Activated T-cell treated with anti-CD3 and anti-CD28 coated beads for 4 hours (primary cell): ENCODE measurements around the gene ERFL.
"Not testable (repeated sequence)": the region's sequence is repeated elsewhere in the genome, so short reads cannot be mapped to it uniquely, and the experiment has no call there.

ENCODE experiments used
- DNase-seq: peaks from one replicate; pipeline ENCODE4 v3.0.0-alpha.2; 2020

ERFL gene

DNA sequence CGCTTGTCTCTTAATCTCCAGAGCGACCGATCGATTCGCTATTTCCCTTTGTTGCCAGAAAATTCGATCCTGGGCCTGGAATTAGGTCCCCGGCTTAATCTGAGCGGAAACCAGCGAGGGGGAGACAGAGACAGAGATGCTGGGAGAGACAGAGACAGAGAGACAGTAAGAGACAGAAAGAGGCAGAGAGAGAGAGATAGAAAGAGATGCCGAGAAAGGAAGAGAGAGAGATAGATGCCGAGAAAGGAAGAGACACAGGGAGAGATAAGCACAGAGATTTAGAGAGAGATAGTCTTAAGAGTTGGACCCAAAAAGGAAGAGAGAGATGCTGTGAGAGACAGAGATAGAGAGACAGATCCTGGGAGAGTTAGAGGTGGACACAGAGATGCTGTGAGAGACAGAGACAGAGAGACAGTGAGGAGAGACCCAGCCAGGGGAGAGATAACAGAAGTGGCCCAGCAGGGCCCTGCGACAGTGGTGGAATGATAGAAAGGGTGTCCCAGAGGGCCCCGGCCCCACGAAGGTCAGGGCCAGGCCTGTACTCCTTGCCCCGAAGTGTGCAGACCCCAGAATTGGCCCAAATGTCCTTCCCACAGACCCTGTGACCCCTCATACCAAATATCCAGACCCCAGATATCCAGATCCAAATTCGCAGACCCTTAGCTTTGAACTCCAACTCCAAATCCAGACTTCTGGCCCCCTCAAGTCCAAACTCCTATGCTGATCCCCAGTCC, 1.3 kb downstream of the ERFL start:
- DNase-seq, result no peak

DNA sequence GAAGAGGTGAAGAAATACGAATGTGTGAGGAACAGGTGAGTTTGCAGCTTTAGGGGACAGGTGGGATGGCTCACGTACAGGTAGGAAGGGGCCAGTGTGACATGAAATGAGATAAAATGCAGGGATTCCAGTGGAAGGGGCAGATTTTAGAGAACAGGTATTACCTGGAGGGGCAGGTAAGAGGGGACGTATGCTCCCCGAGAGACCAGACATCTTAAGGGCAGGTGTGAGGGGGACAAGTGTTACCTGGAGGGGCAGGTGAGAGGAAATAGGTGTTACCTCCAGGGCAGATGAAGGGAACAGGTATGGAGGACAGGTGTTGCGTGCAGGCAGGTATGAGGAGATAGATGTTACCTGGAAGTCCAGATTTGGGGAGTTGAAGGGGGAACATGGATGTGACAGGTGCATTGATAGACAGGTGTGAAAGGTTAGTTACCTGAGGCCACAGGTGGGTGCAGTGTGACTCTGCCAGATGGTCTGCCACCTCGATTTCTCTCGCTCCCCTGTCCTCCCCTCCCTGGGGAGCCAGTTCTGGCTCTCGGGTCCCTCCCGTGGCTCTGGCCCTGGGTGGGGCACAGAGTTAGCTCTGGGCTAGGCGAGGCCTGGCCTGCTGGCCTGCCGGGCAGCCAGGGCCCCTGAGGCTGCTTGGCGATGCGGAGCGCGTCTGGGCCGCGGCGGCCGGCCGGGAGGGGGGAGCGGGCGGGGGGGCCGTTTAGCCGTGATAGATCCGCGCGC, 2.1 kb downstream of the ERFL start:
- no peak for DNase-seq

DNA sequence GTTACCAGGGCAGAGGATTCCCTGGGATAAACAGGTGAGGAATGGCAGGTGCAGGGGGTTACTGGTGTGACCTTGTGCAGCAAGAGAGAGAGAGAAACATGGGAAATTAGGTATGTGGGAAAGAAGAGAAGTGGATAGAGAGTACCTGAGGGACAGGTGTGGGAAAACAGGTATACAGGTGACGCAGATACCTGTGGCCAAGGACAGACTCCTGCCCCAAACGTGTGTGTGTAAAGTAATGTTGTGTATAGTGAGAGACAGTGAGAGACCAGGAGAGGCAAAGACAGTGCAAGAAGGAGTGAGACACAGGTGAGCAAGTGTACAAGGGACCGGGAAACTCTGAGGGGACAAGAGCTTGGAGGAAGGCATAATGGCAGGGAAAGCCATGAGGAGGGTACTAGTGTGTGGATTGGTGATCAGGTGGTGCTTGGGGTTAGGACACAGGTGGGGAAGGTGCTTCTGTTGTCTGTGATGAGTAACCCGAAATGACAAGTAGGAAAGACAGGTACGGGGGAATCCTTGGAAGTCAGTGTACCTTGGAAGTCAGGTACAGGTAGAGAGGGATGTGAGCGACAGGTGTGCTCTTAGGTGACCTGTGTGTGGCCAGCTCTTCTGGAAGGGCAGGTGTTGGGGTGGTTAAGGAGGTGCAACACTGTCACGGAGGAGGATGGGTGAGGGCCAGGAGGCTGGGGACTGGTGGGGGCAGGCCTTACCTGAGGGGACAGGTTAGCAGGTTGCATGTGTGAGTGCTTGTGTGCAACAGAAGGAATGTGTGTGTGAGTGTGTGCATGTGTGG, 2.8 kb downstream of the ERFL start:
- DNase-seq, result no peak

DNA sequence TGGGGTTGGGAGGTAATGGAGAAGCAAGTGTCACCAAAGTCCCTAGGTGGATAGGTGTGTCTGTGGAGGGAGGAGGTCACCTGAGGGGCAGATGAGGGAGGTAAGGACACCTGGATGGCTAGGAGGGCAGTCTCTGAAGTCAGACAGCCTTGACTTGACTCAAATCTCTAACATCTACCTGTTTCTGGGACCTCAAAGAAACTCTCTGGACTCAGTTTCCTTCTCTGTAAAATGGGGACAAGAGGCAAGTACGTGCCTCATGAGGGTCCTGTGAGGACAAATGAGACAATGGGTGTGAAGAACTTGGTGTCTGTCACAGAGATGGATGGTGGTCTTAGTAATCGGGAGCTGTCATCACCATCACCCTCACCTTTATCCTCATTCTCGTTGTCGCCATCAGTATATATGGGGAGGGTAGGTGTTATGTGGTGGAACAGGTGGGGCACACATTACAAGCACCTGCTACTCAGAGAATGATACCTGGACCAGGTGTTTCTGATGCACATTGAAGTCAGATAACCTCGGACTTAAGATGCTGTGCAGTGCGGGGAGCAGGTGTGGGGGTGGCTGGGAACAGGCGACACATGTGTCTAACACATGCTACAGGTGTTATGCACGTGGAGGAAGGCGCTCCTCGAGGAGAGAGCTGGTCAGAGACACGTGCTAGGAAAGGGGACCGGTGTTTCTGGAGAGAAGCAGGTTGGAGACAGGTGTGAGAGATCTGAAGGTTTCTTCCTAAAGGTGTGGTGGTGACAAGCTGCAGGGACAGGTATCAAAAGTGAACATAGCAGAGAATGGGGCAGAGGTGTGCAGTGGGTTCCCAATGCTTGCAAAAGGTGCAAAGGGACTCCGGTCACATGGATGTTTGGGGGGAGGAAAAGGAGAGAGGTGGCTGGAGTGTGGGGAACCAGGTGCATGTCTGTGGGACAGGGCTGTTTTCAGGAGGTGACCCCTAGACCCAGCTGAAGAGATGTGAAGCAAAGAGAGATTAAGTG, 3.8 kb downstream of the ERFL start:
- no peak for DNase-seq

DNA sequence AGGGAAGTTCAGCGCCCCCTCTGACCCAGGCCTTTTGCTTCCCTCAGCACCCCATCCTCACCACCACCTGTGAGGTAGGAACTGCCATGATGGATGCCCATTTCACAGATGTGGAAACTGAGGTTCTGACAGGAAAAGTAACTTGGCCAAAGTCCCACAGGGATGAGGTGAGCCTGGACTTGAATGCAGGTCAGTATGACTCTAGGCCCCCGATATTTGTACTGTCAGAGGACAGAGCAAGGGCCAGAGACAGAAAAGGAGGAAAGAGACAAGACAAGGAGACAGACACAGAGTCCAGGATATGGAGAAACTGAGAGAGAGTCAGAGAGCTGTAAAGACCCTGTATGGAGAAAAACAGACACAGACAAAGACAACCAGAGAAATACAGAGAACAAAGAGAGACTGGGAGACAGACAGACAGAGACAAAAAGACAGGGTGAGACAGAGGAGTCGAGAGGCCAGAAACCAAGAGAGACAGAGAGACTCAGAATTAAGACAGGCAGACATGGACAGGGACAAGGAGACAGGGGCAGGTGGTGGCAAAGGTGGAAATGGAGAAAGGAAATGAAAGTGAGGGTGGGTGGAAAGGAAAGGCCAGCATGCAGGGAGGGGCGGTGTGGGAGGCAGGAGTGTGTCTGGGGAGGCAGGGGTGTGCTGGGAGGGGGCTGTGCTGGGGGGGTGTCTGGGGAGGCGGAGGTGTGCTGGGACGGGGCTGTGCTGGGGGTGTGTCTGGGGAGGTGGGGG, 5.0 kb downstream of the ERFL start:
- no peak for DNase-seq

DNA sequence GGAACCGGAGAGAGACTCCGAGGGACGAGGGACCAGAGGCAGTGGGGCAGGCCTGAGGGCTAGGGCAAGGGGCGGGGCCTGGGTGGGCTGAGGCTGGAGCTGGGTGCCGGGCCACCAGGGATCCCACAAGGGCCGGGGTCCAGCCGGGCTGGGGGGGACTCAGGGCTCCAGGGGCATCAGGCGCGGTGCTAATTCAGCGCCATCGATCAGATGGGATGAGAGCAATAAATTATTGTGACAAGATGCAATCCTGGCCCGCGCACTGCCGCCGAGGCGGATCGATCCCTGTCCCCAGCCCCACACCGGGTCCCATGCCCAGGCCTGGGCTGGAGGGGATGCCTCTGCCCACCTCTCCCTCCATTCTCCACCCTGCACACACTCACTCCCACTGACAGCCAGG, 5.7 kb downstream of the ERFL start:
- DNase-seq, result no peak

DNA sequence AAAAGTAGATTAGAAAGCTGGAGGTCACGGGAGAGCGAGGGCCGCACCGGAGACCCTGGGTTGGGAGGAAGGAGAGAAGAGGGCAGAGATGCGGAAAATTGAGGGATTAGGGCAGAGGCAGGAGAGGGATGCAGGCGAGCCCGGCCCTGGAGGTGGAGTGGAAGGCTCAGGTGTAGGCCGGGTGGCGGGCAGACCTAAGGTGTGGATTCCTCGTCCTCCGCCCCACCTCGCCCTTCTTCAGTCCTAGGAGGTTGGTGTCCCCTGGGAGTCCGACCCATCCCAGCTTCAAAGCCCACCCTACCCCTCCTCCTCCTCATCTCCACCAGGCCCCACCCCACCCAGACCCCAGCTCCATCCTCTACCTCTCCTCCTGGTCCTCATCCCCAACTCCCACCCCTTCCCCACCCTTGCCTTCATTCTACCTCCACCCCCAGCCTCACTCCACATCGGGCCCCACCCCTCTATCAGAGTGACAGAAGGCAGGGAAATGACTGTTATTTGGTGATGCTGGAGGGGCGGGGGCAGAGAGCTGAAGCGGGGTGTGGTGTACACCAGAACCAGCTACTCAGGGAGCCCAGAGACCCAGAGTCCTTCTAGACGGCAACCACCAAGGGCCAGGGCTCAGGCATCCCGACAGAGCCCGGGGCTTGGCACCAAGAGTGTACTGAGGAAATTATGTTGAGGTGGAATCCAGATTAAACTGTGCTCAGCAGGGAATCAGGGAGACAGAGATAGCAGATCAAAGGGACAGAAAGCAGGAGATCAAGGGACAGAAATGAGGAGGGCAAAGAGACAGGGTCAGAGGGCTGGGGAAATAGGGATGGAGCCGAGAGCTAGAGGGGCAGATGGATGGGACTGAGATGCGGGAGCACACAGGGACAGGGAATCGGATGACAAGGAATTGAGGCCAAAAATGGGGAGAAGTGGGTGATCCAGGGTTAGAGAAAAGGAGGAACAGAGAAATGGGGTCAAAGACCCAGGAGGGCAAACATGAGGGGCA, 6.4 kb downstream of the ERFL start:
- DNase-seq, result no peak

DNA sequence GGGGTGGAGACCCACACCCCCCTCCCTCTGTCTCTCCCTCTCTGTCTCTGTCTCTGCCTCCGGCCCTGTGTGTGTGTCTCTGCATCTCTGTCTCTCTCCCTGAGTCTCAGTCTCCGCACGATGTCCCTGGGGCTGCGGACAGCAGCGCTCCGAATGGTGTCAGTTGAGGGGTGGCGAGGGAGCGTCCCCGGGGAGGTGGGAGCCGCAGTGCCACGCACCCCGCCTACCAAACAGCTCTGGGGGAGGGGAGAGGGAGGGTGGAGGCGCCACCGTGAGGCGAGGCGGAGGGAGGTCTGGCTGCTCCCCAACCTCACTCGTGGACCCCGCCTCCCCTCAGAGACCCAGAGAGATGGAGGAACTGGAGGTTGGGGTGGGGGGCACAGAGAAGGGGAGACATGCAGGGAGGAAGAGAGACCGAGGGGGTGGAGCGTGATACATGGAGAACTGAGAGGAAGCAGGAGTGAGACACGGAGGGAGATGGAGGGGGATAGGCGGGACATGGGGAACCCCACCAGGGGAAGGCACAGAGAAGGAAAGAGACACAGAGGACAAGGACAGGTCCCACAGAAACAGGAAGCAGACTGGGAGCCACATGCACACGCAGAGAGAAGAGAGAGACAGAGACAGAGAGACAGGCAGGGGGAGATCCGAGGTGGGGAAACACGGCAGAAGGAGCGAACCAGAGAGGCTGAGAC, 7.2 kb downstream of the ERFL start:
- no peak for DNase-seq

DNA sequence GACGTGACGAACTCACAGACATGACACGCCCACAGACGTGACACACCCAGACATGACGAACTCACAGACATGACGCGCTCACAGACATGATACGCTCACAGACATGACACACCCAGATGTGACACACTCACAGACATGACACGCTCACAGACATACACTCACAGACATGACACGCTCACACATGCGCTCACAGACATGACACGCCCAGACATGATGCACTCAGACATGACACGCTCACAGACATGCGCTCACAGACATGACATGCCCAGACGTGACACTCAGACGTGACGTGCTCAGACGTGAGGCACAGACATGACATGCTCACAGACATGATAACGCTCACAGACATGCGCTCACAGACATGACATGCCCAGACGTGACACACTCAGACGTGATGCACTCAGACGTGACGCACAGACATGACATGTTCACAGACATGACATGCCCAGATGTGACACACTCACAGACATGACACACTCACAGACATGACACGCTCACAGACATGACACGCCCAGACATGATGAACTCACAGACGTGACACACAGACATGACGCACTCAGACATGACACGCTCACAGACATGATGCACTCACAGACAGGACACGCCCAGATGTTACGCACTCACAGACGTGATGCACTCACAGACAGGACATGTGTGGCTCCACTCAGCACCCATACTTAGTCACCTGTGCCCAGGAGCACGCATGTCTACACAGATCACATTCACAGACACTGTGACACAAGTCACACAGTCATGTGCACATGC, 8.1 kb downstream of the ERFL start:
- DNase-seq, result no peak

DNA sequence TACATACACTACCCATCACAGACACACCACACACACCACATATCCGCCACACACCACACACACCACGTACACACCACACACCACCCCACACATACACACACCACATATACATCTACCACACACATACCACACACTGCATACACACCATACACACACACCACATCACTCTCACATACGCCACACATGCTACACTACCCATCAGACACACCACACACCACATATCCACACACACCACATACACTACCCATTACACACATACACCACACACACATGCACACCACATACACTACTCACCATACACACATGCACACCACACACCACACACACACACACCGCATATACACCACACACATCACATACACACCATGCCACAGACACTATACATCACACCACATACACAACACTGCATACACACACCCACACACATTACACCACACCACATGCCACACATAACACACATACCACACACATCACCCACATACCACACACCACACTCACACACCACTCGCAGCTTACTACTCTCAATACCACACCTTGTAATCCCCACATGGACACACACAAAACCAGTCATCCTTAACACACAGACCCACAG, 9.5 kb downstream of the ERFL start:
- DNase-seq, result no peak

DNA sequence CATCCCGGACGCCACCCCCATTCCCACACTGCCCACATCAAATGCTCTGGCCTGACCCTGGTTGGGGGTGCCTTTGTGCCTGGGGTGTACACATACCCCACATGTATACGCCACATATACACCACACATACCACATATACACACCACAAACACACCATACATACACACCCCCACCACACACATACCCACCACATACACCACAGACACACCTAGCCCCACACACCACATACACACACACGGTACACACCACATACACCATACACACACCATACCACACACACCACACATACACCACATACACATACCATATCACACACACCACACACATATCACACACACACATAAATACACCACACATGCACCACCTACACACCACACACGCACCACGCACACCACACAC, 10.2 kb downstream of the ERFL start:
- DNase-seq, result no peak

DNA sequence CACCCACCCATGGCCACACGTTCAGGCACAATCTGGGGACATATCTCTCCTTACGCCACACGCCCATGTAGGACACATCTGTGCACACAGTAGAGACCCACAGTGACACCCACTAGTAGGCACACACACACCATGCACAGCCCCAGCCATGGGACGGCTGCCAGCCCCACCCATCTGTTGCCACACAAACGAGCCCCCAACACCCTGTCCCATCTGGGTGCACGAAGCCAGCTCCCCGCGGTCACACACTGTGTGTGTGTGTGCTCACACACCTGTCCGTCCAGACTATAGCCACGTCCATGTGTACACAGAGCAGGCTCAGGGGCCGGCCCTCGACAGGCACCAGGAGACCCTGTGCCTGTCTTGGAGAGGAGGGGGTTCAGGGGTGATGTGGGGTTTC, 10.6 kb downstream of the ERFL start:
- no peak for DNase-seq

DNA sequence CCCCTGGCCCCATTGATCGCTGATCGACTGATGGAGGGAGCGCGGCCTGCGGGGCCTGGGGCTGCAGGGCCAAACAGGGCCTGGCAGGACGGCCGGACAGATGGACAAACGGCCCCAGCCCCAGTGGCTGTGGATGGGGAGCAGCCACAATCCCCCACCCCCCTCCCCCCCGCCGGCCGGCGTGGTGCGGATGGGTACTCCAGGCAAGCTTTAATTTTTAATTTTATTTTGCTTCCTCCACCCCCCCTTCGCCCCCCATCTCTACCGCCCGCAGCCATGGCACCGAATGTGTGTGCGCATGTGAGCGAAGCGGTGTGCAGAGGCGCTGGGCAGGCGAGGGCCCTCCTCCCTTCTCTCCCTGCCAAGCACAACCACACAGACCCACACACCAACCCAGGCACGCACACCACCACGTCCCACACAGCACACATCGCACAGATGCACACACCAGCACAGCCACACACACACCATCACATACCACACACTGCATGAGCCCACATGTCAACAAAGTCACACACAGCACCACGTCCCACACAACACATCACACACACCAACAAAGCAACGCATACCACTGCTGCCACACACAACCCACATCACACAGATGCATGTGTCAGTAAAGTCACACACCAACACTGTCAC, 12.4 kb downstream of the ERFL start:
- DNase-seq, result no peak

DNA sequence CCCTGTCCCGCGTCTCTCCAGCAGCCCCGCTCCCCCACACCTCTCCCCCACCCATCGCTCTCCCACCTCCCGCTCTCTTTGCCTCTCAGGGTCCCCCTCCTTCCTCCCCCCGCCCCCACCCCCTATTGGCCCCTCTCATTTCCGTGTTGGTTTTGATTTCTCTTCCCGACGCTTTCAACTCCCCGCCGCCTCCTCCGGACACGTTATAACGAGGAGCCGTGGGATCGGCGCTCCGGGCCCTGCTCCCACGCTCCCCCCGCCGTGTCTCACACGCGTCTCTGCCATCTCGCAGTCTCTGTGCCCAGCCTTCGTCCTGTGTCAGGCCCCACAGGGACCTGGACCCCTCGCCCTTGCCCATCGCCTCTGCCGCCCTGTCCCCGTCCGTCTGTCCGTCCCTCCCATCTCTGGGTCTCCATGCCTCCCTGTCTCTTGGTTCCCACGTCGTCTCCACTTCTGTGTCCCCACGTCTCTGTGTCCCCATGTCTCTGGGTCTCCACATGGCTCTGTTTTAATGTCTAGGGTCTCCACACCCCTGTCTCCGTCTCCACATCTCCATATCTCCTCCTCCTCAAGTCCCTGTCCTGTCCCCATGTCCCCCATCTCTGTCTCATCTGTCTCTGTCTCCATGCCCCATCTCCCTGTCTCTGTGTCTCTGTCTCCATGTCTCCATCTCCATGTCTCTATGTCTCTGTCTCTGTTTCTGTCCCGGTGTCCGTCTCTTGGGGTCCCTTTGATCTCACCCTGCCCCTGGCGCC, 13.1 kb downstream of the ERFL start:
- no peak for DNase-seq

DNA sequence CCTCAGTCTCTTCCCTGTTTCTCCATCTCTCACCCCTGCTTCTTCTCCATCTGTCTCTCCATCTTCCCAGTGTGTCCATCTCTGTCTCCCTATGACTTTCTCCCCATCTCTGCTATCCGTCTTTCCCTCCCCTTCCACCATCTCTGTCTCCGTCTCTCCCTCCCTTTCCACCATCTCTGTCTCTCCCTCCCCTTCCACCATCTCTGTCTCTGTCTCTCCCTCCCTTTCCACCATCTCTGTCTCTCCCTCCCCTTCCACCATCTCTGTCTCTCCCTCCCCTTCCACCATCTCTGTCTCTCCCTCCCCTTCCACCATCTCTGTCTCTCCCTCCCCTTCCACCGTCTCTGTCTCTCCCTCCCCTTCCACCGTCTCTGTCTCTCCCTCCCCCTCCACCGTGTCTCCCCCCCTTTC, 13.8 kb downstream of the ERFL start:
- DNase-seq, result not testable (repeated sequence)

DNA sequence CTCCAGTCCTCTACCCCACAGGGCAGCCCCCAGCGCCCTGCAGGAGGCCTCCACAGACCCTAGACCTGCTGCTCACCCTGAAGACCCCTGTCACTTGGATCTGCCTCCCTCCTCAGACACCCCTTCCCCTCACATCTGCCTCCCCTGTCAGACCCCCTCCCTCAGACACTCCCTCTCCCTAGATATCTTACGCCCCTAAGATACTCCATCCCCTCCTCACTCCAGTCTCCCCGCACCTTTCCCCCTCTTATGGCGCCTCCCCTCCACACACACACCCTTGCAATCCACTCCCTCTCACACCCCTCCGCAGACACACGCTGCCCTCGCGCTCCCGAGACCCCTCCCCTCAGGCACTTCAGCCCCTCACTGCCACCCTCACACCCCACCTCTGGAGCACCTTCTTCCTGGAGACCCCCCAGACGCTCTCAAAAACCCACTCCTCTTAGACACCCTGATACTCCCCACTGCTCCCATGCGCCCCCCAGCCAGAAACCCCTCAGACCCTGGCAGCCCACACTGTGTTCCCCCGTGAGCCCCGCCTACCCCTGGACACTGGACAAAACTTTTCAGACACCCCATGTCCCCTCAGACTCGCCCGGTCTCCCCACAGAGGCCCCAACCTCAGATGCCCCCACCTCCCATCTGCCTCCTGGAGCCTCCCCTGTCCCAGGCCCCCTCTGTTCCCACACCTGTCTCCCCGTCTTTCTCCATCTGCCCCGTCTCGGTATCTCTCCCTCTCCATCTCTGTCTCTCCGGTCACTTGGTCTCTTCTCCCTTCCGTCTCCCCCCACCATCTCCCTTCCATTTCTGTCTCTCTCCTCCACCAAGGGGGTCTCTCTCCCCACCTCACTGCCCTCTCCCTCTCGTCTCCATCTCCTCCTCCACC, 14.5 kb downstream of the ERFL start:
- no peak for DNase-seq
